Measurements from ENCODE around the gene RNASEH2B.
A peak's percentile ranks its signal among the peaks of the same experiment; 100 is the strongest.

Gene RNASEH2B

DNA sequence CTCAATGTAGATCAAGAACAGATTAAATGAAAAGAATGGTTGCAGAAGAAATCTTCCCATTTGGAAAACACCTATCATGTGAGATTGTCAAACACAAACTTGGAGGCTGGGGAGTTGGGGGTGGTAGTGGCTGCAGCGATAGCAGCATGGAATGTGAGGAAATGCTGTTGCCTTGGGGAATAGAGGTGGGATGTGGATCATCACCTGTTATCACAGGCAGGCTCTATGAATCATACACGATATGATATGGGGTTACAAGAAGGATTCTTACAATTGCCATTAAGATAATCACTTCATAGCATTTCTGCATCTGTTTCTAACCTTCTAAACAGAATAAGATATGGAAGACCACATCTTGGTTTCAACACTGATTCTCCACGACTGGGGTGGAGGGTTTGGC, 88.7 kb downstream of the RNASEH2B start:
- DNase-seq (ENCODE audit: low read depth), result no peak

DNA sequence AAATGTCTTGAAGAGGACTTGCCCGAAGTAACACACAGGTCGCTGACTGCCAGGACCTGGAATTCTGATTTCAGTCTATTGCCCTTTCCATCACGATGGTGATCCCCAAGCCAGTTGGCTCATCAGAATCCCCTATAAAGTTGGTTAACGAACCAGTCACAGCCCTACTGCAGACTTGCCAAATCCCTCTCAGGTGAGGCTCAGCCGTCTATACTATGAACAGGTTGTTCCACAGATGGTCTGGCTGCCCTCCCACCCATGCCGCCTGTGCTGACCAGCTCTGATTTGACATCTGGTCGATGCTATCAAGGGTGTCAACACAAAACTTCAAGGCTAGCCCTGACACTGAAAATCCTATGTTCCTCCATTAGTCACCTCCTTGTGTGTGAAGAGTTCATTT, 90.0 kb downstream of the RNASEH2B start:
- DNase-seq (ENCODE audit: low read depth), result no peak

DNA sequence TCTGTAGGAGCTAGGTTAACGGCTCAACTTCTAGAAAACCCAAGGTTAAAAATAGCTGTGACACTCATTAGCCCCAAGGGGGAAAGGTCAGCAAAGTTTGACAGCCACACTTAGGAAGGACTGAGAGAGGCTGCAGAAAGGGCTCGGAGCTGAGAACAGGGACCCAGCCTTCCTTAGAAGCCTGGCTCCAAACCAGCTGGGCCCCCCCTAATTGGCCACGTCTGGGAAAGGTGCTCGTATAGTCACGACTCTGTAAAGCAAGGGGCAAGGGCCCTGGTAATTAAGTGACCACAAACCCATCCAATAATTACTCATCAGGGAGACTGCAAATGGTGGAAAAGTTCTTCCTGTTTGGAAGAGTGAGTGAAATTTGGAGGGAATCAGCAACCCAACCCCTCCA, 90.5 kb downstream of the RNASEH2B start:
- DNase-seq (ENCODE audit: low read depth), result no peak

DNA sequence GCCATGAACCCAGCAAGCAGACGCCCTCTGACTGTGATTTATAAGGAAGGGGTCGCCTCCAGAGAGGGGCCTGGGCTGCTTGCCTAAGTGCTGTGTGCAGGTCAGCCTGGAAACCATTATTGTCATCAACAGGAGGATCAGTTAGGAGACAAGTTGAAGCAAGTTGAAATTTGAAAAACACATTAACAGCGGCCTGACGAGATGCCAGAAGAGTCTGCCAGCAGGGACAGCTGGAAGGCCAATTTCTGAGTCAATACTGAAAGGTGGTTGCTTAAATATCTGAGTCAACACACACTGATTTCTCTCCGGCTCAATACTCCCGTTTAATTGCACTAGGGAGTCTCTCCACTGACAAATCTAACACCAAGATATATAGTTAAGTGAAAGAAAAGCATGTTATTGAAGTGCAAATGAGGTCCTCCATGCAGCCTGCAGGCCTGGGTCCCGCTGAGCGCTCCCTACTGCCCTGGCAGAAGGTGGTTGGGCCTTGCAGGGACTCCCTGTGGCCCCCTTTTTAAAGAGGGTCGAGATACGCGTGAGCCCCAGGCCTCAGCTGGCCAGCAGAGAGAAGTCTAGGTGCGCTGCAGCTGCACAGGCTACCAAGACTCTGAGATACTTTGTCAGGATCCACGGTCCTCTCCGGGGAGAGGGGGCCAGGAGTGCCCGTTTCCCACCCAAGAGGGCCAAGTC, 91.1 kb downstream of the RNASEH2B start:
- peak; percentile 72 for DNase-seq (ENCODE audit: low read depth)

DNA sequence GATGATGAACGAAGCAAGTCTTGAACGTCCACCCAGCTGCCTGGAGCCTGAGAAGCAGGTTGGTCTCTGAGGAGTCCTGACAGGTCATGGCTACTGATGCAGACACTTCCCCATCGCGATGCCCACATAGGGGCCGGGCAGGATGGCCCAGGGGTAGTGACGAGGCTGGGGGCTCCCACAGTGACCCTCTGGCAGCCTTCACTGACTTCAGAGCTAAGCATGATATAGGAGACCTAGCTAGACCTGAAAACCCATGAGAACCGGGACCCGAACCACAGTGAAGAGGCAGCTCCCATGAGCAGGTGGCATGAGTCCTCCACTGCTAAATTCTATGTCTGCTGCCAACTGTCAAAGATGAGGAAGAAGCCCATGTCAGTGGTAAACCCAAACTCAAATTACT, 91.7 kb downstream of the RNASEH2B start:
- DNase-seq (ENCODE audit: low read depth), result no peak

DNA sequence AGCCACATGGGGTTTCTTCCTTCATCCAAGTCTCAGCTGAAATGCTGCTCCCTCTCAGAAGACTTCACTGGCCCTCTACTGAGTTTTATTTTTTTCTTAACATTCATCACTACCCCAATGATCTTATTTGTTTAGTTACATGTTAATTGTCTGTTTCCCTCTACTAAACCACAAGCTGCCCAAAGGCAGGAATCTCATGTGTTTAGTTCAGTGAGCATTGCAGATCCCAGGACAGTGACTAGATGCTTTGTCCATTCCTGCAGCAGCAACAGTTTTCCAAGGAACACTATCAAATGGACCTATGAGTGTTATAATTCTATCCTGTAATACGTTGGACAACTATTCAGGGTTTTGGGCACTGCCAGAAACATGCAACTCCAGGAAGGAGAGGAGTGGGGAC, 93.1 kb downstream of the RNASEH2B start:
- DNase-seq (ENCODE audit: low read depth), result no peak

DNA sequence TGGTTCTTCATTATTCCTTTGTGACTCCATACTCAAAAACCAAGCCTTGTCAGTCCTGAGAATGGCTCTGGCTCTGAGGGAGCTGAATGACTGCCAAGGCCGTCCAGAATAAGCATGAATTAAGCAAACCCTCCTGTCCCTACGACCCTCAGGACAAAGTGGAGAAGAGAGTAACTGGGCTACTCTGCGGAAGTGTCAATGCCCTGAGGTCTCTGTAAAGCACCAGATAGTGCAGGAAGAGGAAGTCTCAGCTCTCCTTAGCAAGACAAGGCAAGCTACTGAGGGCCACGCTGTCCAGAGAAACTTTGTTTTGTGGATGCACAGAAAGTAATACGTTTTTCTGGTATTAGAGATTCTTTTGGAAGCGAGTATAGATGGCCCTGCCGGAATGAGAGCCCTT, 94.1 kb downstream of the RNASEH2B start:
- no peak for DNase-seq (ENCODE audit: low read depth)

DNA sequence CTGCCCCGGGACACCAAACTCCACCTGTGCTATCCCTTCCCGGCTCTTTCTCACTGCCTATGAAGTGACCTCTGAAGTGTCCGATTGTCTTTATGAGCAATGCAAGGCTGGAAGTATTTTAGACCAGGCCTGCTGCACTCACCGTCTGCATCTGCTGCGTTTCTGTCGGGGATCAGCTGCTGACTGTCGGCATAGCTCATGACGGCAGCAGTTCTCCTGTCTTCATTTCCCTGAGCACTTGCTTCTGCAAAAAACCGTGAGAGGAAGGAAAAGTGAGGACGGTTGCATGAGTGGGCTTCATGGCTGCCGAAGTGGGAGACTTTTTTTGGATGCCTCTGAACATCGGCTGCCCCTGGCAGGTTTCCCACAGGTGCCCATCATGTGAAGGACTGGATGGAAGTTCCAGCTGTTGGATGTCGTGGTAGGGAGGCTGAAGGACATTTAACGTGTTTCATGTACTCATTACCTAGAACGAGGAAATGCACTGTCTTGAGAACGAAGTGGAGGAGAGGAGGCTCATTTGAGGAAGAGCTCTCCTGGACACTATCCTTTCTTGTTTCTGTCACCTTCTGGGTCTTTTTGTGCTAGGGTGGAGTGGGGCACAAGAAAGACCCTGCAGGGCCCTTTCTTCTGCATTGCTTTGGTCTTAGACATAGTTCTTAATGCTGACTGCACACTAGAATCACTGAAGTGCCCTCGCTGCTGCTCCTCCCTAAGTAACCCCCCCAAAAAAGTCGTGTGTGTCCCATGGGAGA, 94.7 kb downstream of the RNASEH2B start:
- no peak for DNase-seq (ENCODE audit: low read depth)

DNA sequence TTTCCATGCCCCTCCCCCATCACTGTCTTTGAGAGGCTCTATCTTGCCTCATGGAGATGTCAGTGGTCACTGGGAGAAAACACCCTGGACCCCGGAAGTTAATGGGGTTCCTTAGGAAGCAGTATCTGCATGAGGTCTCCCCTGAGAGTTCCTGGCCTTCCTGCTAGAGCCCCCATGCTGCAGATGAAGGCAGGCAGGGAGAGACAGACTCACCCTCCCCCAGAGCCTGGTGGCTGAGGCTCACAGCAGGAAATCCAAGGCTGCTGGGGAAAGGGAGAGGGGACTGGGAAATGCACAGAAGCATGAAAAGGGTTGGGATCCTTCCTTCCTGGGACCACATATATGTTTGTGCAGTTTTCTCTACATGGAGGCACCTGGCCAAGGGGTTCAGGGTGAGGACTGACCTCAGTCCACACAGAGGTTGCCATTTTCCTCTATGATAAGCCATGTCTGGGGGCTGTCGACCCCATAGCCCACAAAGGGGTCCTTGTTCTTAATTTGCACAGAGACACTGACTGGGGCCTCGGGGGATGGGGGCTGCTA, 95.4 kb downstream of the RNASEH2B start:
- DNase-seq (ENCODE audit: low read depth), result no peak

DNA sequence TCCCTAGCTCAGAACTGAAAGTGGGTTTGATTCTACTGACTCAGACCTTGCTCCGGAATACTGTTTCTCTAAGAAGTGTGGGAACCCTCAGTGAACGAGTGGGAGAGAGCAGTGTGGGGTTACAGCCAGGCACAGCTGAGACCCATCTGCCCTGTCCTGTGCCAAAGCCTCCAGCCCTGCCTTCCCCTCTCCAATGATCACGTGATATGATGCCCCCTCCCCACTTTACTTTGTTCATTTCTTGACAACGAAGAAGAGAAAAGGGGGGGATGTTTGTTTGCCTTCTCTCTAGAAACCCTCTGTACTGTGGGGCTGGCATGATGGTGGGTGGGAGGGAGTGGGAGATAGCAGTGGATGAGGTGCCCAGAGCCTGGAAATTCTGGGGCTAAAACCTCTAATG, 96.0 kb downstream of the RNASEH2B start:
- DNase-seq (ENCODE audit: low read depth), result no peak
